ENCODE measurements around the gene ORC2. TPM values are rescaled to one million over a fixed set of nuclear protein-coding genes. Genes with fewer than 3 reads are reported as not detected.
A peak's percentile ranks its signal among the peaks of the same experiment; 100 is the strongest.

The ORC2 gene
- total RNA-seq, 1 experiment from 2014 or later = 13.5 TPM

- Histone ChIP-seq H3K36me3 (peaks cover 53% of the 10 kb centered on the region), H3K27ac (peak overlapping the region; percentile 96), H3K4me3 (peak overlapping the region; percentile 92), H3K9me3 (replicated peaks) (no peaks in the 10 kb centered on the region), H3K27me3 (replicated peaks) (no peaks in the 10 kb centered on the region), H3K4me1 (replicated peaks) (peaks cover 13% of the 10 kb centered on the region; the same call in 1 of the 2 replicates)
- no peak for DNase-seq (ENCODE audit: low read depth in 1 of 2, low spot score in 2 of 2)
Observed at GRCh38 chr2:200863782-200864175, 99.7 kb downstream of the ORC2 start.

- peak in 1 of 2 experiments; percentile 44 for DNase-seq (ENCODE audit: low read depth in 1 of 2, low spot score in 2 of 2)
- peaks cover 65% of the 10 kb centered on the region for H3K36me3 ChIP-seq
- H3K9me3 ChIP-seq (replicated peaks) = no peaks in the 10 kb centered on the region
- no peaks in the 10 kb centered on the region for H3K27me3 ChIP-seq (replicated peaks)
- peak overlapping the region; percentile 96 for H3K27ac ChIP-seq
- peaks cover 13% of the 10 kb centered on the region; the same call in 1 of the 2 replicates for H3K4me1 ChIP-seq (replicated peaks)
- H3K4me3 ChIP-seq = peak overlapping the region; percentile 92
Observed at GRCh38 chr2:200862532-200863000, 100.9 kb downstream of the ORC2 start.

GRCh38 chr2:200861617-200862155, 101.8 kb downstream of the ORC2 start:
- DNase-seq (ENCODE audit: low read depth in 1 of 2, low spot score in 2 of 2) = peak in 1 of 2 experiments; percentile 15
- H3K27me3 ChIP-seq (replicated peaks) = no peaks in the 10 kb centered on the region
- H3K36me3 ChIP-seq = peaks cover 74% of the 10 kb centered on the region
- peak overlapping the region; percentile 92 for H3K4me3 ChIP-seq
- peaks cover 13% of the 10 kb centered on the region; the same call in 1 of the 2 replicates for H3K4me1 ChIP-seq (replicated peaks)
- no peaks in the 10 kb centered on the region for H3K9me3 ChIP-seq (replicated peaks)
- H3K27ac ChIP-seq = no peak overlapping the region

- Histone ChIP-seq H3K4me1 (replicated peaks) (peaks cover 13% of the 10 kb centered on the region; the same call in 1 of the 2 replicates), H3K9me3 (replicated peaks) (no peaks in the 10 kb centered on the region), H3K4me3 (no peak overlapping the region), H3K27ac (no peak overlapping the region), H3K36me3 (peaks cover 87% of the 10 kb centered on the region), H3K27me3 (replicated peaks) (no peaks in the 10 kb centered on the region)
- no peak for DNase-seq (ENCODE audit: low read depth in 1 of 2, low spot score in 2 of 2)
Observed at GRCh38 chr2:200860092-200860795, 103.2 kb downstream of the ORC2 start.

Other genes with a start within 250 kb of the ORC2 start
- gene BZW1, start 151.8 kb downstream of the ORC2 start, total RNA-seq (2014; rRNA removed; shearing (Covaris generic)) = 308 and 508 TPM in 2 replicates
- 39.6 and 126 TPM in 2 replicates for gene CLK1, start 99.0 kb downstream of the ORC2 start, total RNA-seq (2014; rRNA removed; shearing (Covaris generic))
- gene PPIL3, start 74.6 kb downstream of the ORC2 start, total RNA-seq (2014; rRNA removed; shearing (Covaris generic)) = 20.8 and 30.4 TPM in 2 replicates
- gene NIF3L1, start 74.3 kb downstream of the ORC2 start, total RNA-seq (2014; rRNA removed; shearing (Covaris generic)) = 25.3 and 31.7 TPM in 2 replicates
- 6.7 and 14.8 TPM in 2 replicates for gene HYCC2, start 108.0 kb upstream of the ORC2 start, total RNA-seq (2014; rRNA removed; shearing (Covaris generic))
- gene NDUFB3, start 108.3 kb upstream of the ORC2 start, total RNA-seq (2014; rRNA removed; shearing (Covaris generic)) = 174 and 315 TPM in 2 replicates
- gene CFLAR, start 152.5 kb upstream of the ORC2 start, total RNA-seq (2014; rRNA removed; shearing (Covaris generic)) = 70.4 and 79.7 TPM in 2 replicates
- gene CASP10, start 219.5 kb upstream of the ORC2 start, total RNA-seq (2014; rRNA removed; shearing (Covaris generic)) = 0.56 and 1.6 TPM in 2 replicates